Measurements from ENCODE around the gene KCNT1. TPM values are rescaled to one million over a fixed set of nuclear protein-coding genes. Genes with fewer than 3 reads are reported as not detected.

KCNT1 gene
- total RNA-seq, 1 experiment from 2014 or later, result not detected

- CTCF ChIA-PET, result no interaction called here
- no peak overlapping the region for H3K4me3 ChIP-seq (ENCODE audit: low read depth, low read length, poor library complexity, severe bottlenecking)
- H3K9me3 ChIP-seq (ENCODE audit: low read depth, low read length, poor library complexity, severe bottlenecking), result no peaks in the 10 kb centered on the region
- no peaks in the 10 kb centered on the region for H3K27me3 ChIP-seq (replicated peaks; ENCODE audit: insufficient read depth, low read depth, low read length, poor library complexity)
- H3K36me3 ChIP-seq (ENCODE audit: insufficient read depth, low read length, poor library complexity, severe bottlenecking), result peaks cover 73% of the 10 kb centered on the region
- no peak for TF ChIP-seq CTCF (conservative IDR thresholded peaks at IDR 0.05; ENCODE audit: low read depth, low read length)
- TF ChIP-seq EZH2 (IDR thresholded peaks at IDR 0.05; ENCODE audit: borderline replicate concordance, low read depth, low read length, poor library complexity, severe bottlenecking), result no peak
- no peak for DNase-seq (ENCODE audit: low spot score)
- intact Hi-C loops (cut with micrococcal nuclease; ENCODE audit: unreplicated experiment), result no loop called here
- POLR2A ChIA-PET (ENCODE audit: low non-redundant PET), result no interaction called here
- no peak overlapping the region for H3K27ac ChIP-seq (ENCODE audit: low read depth, low read length, poor library complexity, severe bottlenecking)
- BruUV-seq (replicated peaks), result no TSS peak
- peaks cover 4% of the 10 kb centered on the region for H3K4me1 ChIP-seq (ENCODE audit: insufficient read depth, low read length, poor library complexity, severe bottlenecking)
Measured at GRCh38 chr9:135820661-135821060, 118.7 kb downstream of the KCNT1 start.

GRCh38 chr9:135821116-135821515 is 119.1 kb downstream of the KCNT1 start:
- TF ChIP-seq EZH2 (IDR thresholded peaks at IDR 0.05; ENCODE audit: borderline replicate concordance, low read depth, low read length, poor library complexity, severe bottlenecking), result no peak
- no peak for TF ChIP-seq CTCF (conservative IDR thresholded peaks at IDR 0.05; ENCODE audit: low read depth, low read length)
- DNase-seq (ENCODE audit: low spot score), result no peak
- intact Hi-C loops (cut with micrococcal nuclease; ENCODE audit: unreplicated experiment), result no loop called here
- Histone ChIP-seq H3K36me3 (ENCODE audit: insufficient read depth, low read length, poor library complexity, severe bottlenecking) (peaks cover 70% of the 10 kb centered on the region), H3K4me1 (ENCODE audit: insufficient read depth, low read length, poor library complexity, severe bottlenecking) (peaks cover 3% of the 10 kb centered on the region), H3K4me3 (ENCODE audit: low read depth, low read length, poor library complexity, severe bottlenecking) (no peak overlapping the region), H3K27ac (ENCODE audit: low read depth, low read length, poor library complexity, severe bottlenecking) (no peak overlapping the region), H3K9me3 (ENCODE audit: low read depth, low read length, poor library complexity, severe bottlenecking) (no peaks in the 10 kb centered on the region), H3K27me3 (replicated peaks; ENCODE audit: insufficient read depth, low read depth, low read length, poor library complexity) (no peaks in the 10 kb centered on the region)
- CTCF ChIA-PET, result no interaction called here
- BruUV-seq (replicated peaks), result no TSS peak
- POLR2A ChIA-PET (ENCODE audit: low non-redundant PET), result no interaction called here

GRCh38 chr9:135821733-135822373 is 119.9 kb downstream of the KCNT1 start:
- H3K27ac ChIP-seq (ENCODE audit: low read depth, low read length, poor library complexity, severe bottlenecking), result no peak overlapping the region
- CTCF ChIA-PET, result no interaction called here
- H3K36me3 ChIP-seq (ENCODE audit: insufficient read depth, low read length, poor library complexity, severe bottlenecking), result peaks cover 74% of the 10 kb centered on the region
- POLR2A ChIA-PET (ENCODE audit: low non-redundant PET), result no interaction called here
- TF ChIP-seq EZH2 (IDR thresholded peaks at IDR 0.05; ENCODE audit: borderline replicate concordance, low read depth, low read length, poor library complexity, severe bottlenecking) (no peak), CTCF (conservative IDR thresholded peaks at IDR 0.05; ENCODE audit: low read depth, low read length) (no peak)
- no peaks in the 10 kb centered on the region for H3K9me3 ChIP-seq (ENCODE audit: low read depth, low read length, poor library complexity, severe bottlenecking)
- BruUV-seq (replicated peaks), result no TSS peak
- no peaks in the 10 kb centered on the region for H3K4me1 ChIP-seq (ENCODE audit: insufficient read depth, low read length, poor library complexity, severe bottlenecking)
- no peak for DNase-seq (ENCODE audit: low spot score)
- no peaks in the 10 kb centered on the region for H3K27me3 ChIP-seq (replicated peaks; ENCODE audit: insufficient read depth, low read depth, low read length, poor library complexity)
- intact Hi-C loops (cut with micrococcal nuclease; ENCODE audit: unreplicated experiment), result no loop called here
- no peak overlapping the region for H3K4me3 ChIP-seq (ENCODE audit: low read depth, low read length, poor library complexity, severe bottlenecking)
